Measurements from ENCODE around the gene ACTR3.

The ACTR3 gene

GRCh38 chr2:114001937-114002336, 112.0 kb downstream of the ACTR3 start:
- no peak for DNase-seq (ENCODE audit: low spot score)

- DNase-seq (ENCODE audit: low spot score), result no peak
These were observed 115.4 kb downstream of the ACTR3 start for GRCh38 chr2:114005110-114005783.

GRCh38 chr2:114006460-114006859, 116.6 kb downstream of the ACTR3 start:
- DNase-seq (ENCODE audit: low spot score), result no peak

- DNase-seq (ENCODE audit: low spot score), result no peak
These were observed 117.5 kb downstream of the ACTR3 start for GRCh38 chr2:114007436-114007835.

- no peak for DNase-seq (ENCODE audit: low spot score)
These were observed 118.8 kb downstream of the ACTR3 start for GRCh38 chr2:114008720-114009119.

- DNase-seq (ENCODE audit: low spot score), result no peak
These were observed 119.5 kb downstream of the ACTR3 start for GRCh38 chr2:114009205-114009944.

- no peak for DNase-seq (ENCODE audit: low spot score)
These were observed 120.1 kb downstream of the ACTR3 start for GRCh38 chr2:114010001-114010400.

GRCh38 chr2:114011713-114012112, 121.8 kb downstream of the ACTR3 start:
- no peak for DNase-seq (ENCODE audit: low spot score)

Data from cerebellar cortex (tissue), 1 donor.